Measurements from ENCODE around the gene MYRFL.

MYRFL gene

GRCh38 chr12:69932676-69933552 is 107.9 kb downstream of the MYRFL start:
- no peak for DNase-seq (ENCODE audit: low spot score)

GRCh38 chr12:69934011-69934410 is 109.0 kb downstream of the MYRFL start:
- DNase-seq (ENCODE audit: low spot score) = no peak

GRCh38 chr12:69935651-69936100 is 110.6 kb downstream of the MYRFL start:
- DNase-seq (ENCODE audit: low spot score) = no peak

- DNase-seq (ENCODE audit: low spot score) = no peak
These were observed 111.2 kb downstream of the MYRFL start for GRCh38 chr12:69936214-69936731.

- no peak for DNase-seq (ENCODE audit: low spot score)
These were observed 111.7 kb downstream of the MYRFL start for GRCh38 chr12:69936766-69937165.

- no peak for DNase-seq (ENCODE audit: low spot score)
These were observed 122.1 kb downstream of the MYRFL start for GRCh38 chr12:69947123-69947522.

GRCh38 chr12:69947897-69948296 is 122.9 kb downstream of the MYRFL start:
- no peak for DNase-seq (ENCODE audit: low spot score)

- DNase-seq (ENCODE audit: low spot score) = no peak
These were observed 123.8 kb downstream of the MYRFL start for GRCh38 chr12:69948851-69949250.

- DNase-seq (ENCODE audit: low spot score) = no peak
These were observed 124.4 kb downstream of the MYRFL start for GRCh38 chr12:69949311-69950002.

- DNase-seq (ENCODE audit: low spot score) = no peak
These were observed 126.1 kb downstream of the MYRFL start for GRCh38 chr12:69951108-69951507.

GRCh38 chr12:69952890-69953289 is 127.9 kb downstream of the MYRFL start:
- DNase-seq (ENCODE audit: low spot score) = no peak

- DNase-seq (ENCODE audit: low spot score) = no peak
These were observed 136.2 kb downstream of the MYRFL start for GRCh38 chr12:69961246-69961645.

GRCh38 chr12:69966409-69966808 is 141.4 kb downstream of the MYRFL start:
- DNase-seq (ENCODE audit: low spot score) = no peak

GRCh38 chr12:69966839-69967238 is 141.8 kb downstream of the MYRFL start:
- no peak for DNase-seq (ENCODE audit: low spot score)

- DNase-seq (ENCODE audit: low spot score) = no peak
These were observed 144.0 kb downstream of the MYRFL start for GRCh38 chr12:69969011-69969410.

GRCh38 chr12:69972136-69972535 is 147.1 kb downstream of the MYRFL start:
- no peak for DNase-seq (ENCODE audit: low spot score)

GRCh38 chr12:69978020-69978419 is 153.0 kb downstream of the MYRFL start:
- DNase-seq (ENCODE audit: low spot score) = no peak

GRCh38 chr12:69981881-69982475 is 157.0 kb downstream of the MYRFL start:
- DNase-seq (ENCODE audit: low spot score) = no peak

GRCh38 chr12:69984241-69984640 is 159.2 kb downstream of the MYRFL start:
- DNase-seq (ENCODE audit: low spot score) = no peak

GRCh38 chr12:69985656-69986055 is 160.6 kb downstream of the MYRFL start:
- no peak for DNase-seq (ENCODE audit: low spot score)

- DNase-seq (ENCODE audit: low spot score) = no peak
These were observed 161.1 kb downstream of the MYRFL start for GRCh38 chr12:69986114-69986513.

- DNase-seq (ENCODE audit: low spot score) = no peak
These were observed 162.6 kb downstream of the MYRFL start for GRCh38 chr12:69987579-69988091.

Measured in CD4-positive, alpha-beta T cell treated with Interleukin-6 at 100 ng/mL for 8 hours (primary cell).